Measurements from ENCODE around the gene MT1G. TPM values are rescaled to one million over a fixed set of nuclear protein-coding genes. Genes with fewer than 3 reads are reported as not detected.
"Not testable (repeated sequence)": the region's sequence is repeated elsewhere in the genome, so short reads cannot be mapped to it uniquely, and the experiment has no call there.

MT1G gene
- total and polyA plus RNA-seq, 12 donors = 3.7 to 146 (median 14.1) TPM; not detected in 1

DNA sequence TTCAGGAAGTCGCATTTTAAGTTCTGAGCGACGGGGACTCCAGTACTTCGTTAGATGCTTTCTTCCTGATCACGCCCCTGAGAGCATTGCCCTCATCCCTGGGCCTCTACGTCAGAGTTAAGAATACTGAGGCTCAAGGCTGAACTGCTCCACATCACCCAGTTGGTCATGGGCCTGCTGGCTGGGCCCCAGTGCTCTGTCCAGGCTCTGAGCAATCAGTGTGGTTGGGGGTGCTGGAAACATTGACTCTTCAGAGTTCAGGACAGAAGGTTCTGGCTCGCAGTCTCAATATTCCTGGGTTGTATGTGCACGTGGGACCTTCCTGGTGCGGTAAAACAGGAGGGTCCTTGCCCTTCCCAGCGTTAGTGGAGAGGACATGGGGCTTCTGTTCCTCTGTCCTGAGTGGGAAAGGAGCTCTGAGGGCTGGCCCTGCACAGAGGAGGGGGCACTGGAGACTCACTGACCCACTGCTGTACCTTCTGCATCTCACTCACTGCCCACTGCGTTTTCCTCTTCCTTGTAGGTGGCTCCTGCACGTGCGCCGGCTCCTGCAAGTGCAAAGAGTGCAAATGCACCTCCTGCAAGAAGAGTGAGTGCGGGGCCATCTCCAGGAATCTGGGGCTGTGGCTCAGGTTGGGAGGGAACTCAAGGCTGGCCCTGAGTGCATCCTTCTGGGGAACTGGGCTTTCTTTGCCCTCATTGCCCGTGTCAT lies 41.8 kb downstream of the MT1G start:
- Histone ChIP-seq H3K9me3 (replicated peaks in 1 of 3) (no peaks in the 10 kb centered on the region), H3K4me3 (peak overlapping the region in 3 of 4 donors; percentile 21 to 68 (median 62)), H3K27ac (peak overlapping the region; percentile 85 to 99 (median 94)), H3K27me3 (no peaks in the 10 kb centered on the region), H3K36me3 (replicated peaks in 1 of 2) (no peaks in the 10 kb centered on the region), H3K4me1 (replicated peaks in 1 of 2) (peaks cover 13 to 23% of the 10 kb centered on the region in 2 donors)
- 12 to 24% (median 14%) methylated on average over 10 to 16 of the region's 16 CpGs for WGBS, 4 donors
- intact Hi-C loops (cut with DNase I) = no loop called here
- TF ChIP-seq, protein P1, sequence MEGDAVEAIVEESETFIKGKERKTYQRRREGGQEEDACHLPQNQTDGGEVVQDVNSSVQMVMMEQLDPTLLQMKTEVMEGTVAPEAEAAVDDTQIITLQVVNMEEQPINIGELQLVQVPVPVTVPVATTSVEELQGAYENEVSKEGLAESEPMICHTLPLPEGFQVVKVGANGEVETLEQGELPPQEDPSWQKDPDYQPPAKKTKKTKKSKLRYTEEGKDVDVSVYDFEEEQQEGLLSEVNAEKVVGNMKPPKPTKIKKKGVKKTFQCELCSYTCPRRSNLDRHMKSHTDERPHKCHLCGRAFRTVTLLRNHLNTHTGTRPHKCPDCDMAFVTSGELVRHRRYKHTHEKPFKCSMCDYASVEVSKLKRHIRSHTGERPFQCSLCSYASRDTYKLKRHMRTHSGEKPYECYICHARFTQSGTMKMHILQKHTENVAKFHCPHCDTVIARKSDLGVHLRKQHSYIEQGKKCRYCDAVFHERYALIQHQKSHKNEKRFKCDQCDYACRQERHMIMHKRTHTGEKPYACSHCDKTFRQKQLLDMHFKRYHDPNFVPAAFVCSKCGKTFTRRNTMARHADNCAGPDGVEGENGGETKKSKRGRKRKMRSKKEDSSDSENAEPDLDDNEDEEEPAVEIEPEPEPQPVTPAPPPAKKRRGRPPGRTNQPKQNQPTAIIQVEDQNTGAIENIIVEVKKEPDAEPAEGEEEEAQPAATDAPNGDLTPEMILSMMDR (IDR thresholded peaks at IDR 0.05) = no peak
- TF ChIP-seq POLR2A (IDR thresholded peaks at IDR 0.05) = peak; percentile 10 to 38
- DNase-seq = peak; percentile 82 to 96 (median 94)

DNA sequence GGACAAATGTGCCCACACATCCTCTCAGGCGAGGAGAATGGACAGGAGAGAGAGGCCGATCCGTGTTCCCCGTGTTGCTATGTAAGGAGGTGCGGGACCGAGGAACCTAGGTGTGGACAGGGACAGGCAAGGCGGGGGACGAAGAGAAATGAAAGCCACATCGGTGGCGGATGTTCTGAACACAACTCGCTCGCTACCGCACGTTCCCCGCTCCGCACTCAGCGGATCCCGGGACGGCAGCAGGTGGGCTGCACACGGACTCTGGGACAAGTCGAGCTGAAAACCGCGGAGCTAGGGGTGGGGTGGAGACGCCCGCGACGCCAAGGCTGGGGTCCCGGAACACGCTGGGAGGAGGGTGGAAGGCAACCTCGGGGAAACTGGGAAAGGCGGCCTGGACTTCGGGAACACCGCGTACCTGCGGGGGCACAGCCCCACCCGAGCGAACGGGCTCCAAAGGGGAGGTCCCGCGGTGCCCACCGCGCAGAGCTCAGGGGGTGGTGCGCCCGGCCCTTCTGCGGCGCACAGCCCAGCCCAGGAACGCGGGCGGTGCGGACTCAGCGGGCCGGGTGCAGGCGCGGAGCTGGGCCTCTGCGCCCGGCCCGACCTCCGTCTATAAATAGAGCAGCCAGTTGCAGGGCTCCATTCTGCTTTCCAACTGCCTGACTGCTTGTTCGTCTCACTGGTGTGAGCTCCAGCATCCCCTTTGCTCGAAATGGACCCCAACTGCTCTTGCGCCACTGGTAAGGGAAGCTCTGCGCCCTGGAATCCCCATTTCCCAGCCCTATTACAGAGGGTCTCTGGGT lies 42.5 kb downstream of the MT1G start, which contains the start of gene MT1E:
Gene MT1E (plus strand): TSS at position 642 of the 803 bp plus-strand sequence. CDS start 71 bp downstream, at position 713.
- peak within 1 kb of the TSS; percentile 21 to 68 (median 43) for H3K4me3 ChIP-seq
- H3K9me3 ChIP-seq (replicated peaks in 1 of 3) = no peaks in the 10 kb centered on the region
- no peaks in the 10 kb centered on the region for H3K27me3 ChIP-seq
- peak; percentile 95 to 97 for TF ChIP-seq POLR2A (IDR thresholded peaks at IDR 0.05)
- TF ChIP-seq, protein P1 (IDR thresholded peaks at IDR 0.05) = no peak
- DNase-seq = peak; percentile 71 to 91 (median 88)
- intact Hi-C loops (cut with DNase I) = no loop called here
- peak within 1 kb of the TSS; percentile 85 to 99 (median 94) for H3K27ac ChIP-seq
- 0 to 4% (median 1%) methylated on average over 22 to 62 of the region's 62 CpGs for WGBS, 4 donors
- peaks cover 13 to 23% of the 10 kb centered on the region in 2 donors for H3K4me1 ChIP-seq (replicated peaks in 1 of 2)
- no peaks in the 10 kb centered on the region for H3K36me3 ChIP-seq (replicated peaks in 1 of 2)

DNA sequence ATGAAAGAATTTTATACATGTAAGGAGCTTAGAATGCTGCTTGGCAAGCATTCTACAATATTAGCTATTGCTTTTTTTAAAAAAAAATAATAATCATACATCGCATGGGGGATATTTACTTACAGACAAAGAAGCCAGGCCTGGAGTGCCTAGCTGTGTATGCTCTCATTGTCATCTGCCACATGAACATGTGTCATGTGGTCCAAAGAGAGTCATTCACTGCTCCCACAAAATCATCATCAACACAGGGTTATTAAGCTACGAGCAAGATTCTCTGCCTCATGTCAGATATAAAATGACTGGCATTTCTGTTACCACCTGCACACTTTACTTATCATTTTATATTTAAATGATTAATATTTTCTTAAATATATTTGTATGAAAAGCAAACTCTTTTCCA lies 44.2 kb downstream of the MT1G start:
- Histone ChIP-seq H3K4me1 (replicated peaks in 1 of 2) (peaks cover 13 to 23% of the 10 kb centered on the region in 2 donors), H3K27ac (no peak overlapping the region), H3K27me3 (no peaks in the 10 kb centered on the region), H3K9me3 (replicated peaks in 1 of 3) (no peaks in the 10 kb centered on the region), H3K4me3 (no peak overlapping the region), H3K36me3 (replicated peaks in 1 of 2) (no peaks in the 10 kb centered on the region)
- intact Hi-C loops (cut with DNase I) = no loop called here
- WGBS, 4 donors = 93 to 97% (median 95%) methylated on average over 2 of the region's 2 CpGs
- TF ChIP-seq, protein P1 (IDR thresholded peaks at IDR 0.05) = no peak
- TF ChIP-seq POLR2A (IDR thresholded peaks at IDR 0.05) = no peak
- DNase-seq = no peak

DNA sequence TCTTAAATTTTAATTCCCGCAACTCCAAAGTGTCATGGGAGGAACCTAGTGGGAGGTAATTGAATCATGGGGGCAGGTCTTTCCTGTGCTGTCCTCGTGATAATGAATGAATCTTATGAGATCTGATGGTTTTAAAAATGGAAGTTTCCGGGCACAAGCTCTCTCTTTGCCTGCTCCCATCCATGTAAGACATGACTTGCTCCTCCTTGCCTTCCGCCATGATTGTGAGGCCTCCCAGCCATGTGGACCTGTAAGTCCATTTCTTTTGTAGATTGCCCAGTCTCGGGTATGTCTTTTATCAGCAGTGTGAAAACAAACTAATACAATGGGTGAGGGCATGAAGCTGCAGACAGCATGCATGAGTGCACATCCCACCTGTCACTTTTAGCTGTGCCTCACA lies 44.7 kb downstream of the MT1G start:
- intact Hi-C loops (cut with DNase I); H3K27ac ChIP-seq; H3K9me3 ChIP-seq (replicated peaks in 1 of 3); H3K36me3 ChIP-seq (replicated peaks in 1 of 2); DNase-seq; H3K4me3 ChIP-seq; H3K27me3 ChIP-seq: not testable (repeated sequence)
- 91 to 95% (median 94%) methylated on average over 5 of the region's 5 CpGs for WGBS, 4 donors
- H3K4me1 ChIP-seq (replicated peaks in 1 of 2) = peaks cover 13 to 23% of the 10 kb centered on the region in 2 donors

DNA sequence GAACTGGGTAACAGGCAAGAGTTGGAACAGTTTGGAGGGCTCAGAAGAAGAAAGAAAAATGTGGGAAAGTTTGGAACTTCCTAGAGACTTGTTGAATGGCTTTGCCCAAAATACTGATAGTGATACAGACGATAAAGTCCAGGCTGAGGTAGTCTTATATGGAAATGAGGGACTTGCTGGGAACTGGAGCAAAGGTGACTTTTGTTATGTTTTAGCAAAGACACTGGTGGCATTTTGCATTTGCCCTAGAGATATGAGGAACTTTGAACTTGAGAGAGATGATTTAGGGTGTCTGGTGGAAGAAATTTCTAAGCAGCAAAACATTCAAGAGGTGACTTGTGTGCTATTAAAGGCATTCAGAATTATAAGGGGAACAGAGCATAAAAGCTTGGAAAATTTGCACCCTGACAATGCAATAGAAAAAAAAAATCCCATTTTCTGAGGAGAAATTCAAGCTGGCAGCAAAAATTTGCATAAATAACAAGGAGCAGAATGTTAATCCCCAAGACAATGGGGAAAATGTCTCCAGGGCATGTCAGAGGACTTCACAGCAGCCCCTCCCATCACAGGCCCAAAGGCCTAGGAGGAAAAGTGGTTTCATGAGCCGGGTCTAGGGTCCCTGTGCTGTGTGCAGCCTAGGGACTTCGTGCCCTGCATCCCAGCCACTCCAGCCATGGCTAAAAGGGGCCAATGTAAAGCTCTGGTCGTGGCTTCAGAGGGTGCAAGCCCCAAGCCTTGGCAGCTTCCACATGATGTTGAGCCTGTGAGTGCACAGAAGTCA lies 46.0 kb downstream of the MT1G start:
- H3K4me1 ChIP-seq (replicated peaks in 1 of 2) = peaks cover 9 to 31% of the 10 kb centered on the region in 2 donors
- intact Hi-C loops (cut with DNase I); H3K27me3 ChIP-seq; H3K9me3 ChIP-seq (replicated peaks in 1 of 3); H3K4me3 ChIP-seq; DNase-seq; H3K36me3 ChIP-seq (replicated peaks in 1 of 2): not testable (repeated sequence)
- 64 to 81% (median 78%) methylated on average over 2 to 4 of the region's 4 CpGs for whole genome bisulfite sequencing, 4 donors
- H3K27ac ChIP-seq = peak overlapping the region in 2 of 5 donors; percentile 41 to 63

Measured in adrenal gland (tissue), 12 donors.